ENCODE results near the gene SMARCE1. TPM values are rescaled to one million over a fixed set of nuclear protein-coding genes. Genes with fewer than 3 reads are reported as not detected.
A peak's percentile ranks its signal among the peaks of the same experiment; 100 is the strongest.

Gene SMARCE1
- total and polyA plus RNA-seq, 11 donors: 38.6 to 88.0 (median 59.4) TPM

GRCh38 chr17:40615841-40616476 lies 31.7 kb downstream of the SMARCE1 start:
- no peaks in the 10 kb centered on the region for H3K9me3 ChIP-seq
- ATAC-seq: no peak
- peaks cover 0 to 47% (median 4%) of the 10 kb centered on the region in 9 donors for H3K27me3 ChIP-seq
- DNase-seq: no peak
- no peak for TF ChIP-seq POLR2A (IDR thresholded peaks at IDR 0.05)
- TF ChIP-seq CTCF (IDR thresholded peaks at IDR 0.05): no peak
- H3K36me3 ChIP-seq: no peaks in the 10 kb centered on the region
- peaks cover 0 to 25% (median 0%) of the 10 kb centered on the region in 12 donors for H3K4me1 ChIP-seq
- 75 to 84% (median 76%) methylated on average over 10 of the region's 10 CpGs for WGBS, 4 donors
- intact Hi-C loops (cut with DNase I): loop anchor here in 7 of 10 donors (5.0 to 10.0 kb wide), 4 partner anchors 176 to 1049 kb away; partner anchors contain the start of gene KRT28 (in 1 of the 7)
- H3K4me3 ChIP-seq: no peak overlapping the region
- no peak overlapping the region for H3K27ac ChIP-seq

GRCh38 chr17:40615068-40615840 lies 32.4 kb downstream of the SMARCE1 start:
- H3K4me1 ChIP-seq: peaks cover 0 to 24% (median 0%) of the 10 kb centered on the region in 12 donors
- WGBS, 4 donors: 66 to 73% (median 66%) methylated on average over 7 of the region's 7 CpGs
- H3K27me3 ChIP-seq: peaks cover 0 to 47% (median 4%) of the 10 kb centered on the region in 9 donors
- no peaks in the 10 kb centered on the region for H3K36me3 ChIP-seq
- H3K4me3 ChIP-seq: no peak overlapping the region
- peak overlapping the region in 1 of 12 donors; percentile 32 for H3K27ac ChIP-seq
- DNase-seq (peak in 1 of 5 donors; percentile 39), ATAC-seq (peak in 2 of 4 donors; percentile 43 to 45)
- H3K9me3 ChIP-seq: no peaks in the 10 kb centered on the region
- TF ChIP-seq POLR2A (IDR thresholded peaks at IDR 0.05) (no peak), CTCF (IDR thresholded peaks at IDR 0.05) (peak in 9 of 12 donors; percentile 7 to 42 (median 24))
- intact Hi-C loops (cut with DNase I): loop anchor here in 7 of 10 donors (5.0 to 10.0 kb wide), 4 partner anchors 177 to 1050 kb away; partner anchors contain the start of gene KRT28 (in 1 of the 7)

- Histone ChIP-seq H3K4me3 (no peak overlapping the region), H3K27ac (peak overlapping the region in 1 of 12 donors; percentile 32), H3K9me3 (no peaks in the 10 kb centered on the region), H3K4me1 (peaks cover 0 to 17% (median 0%) of the 10 kb centered on the region in 12 donors), H3K27me3 (peaks cover 0 to 47% (median 4%) of the 10 kb centered on the region in 9 donors), H3K36me3 (no peaks in the 10 kb centered on the region)
- DNase-seq (no peak), ATAC-seq (peak in 1 of 4 donors; percentile 18)
- intact Hi-C loops (cut with DNase I): loop anchor here in 7 of 10 donors (5.0 to 10.0 kb wide), 4 partner anchors 178 to 1050 kb away; partner anchors contain the start of gene KRT28 (in 1 of the 7)
- 73 to 81% (median 76%) methylated on average over 11 to 13 of the region's 13 CpGs for WGBS, 4 donors
- TF ChIP-seq POLR2A (IDR thresholded peaks at IDR 0.05) (no peak), CTCF (IDR thresholded peaks at IDR 0.05) (no peak)
Measured at GRCh38 chr17:40614431-40615067, 33.1 kb downstream of the SMARCE1 start.
